WERI-Rb-1 (cell line): Measurements from ENCODE around the gene RNF114.

Experiments
- DNase-seq: peaks from one replicate; pipeline ENCODE4 v3.0.0-alpha.2; 2020
- H3K27ac ChIP-seq: fragments of 250-450 bp; sonication (Bioruptor Pico); 2 replicates; pipeline ENCODE4 v1.5.1; 2020; ENCODE audit warnings: mild to moderate bottlenecking, moderate library complexity
- H3K27me3 ChIP-seq: fragments of 250-450 bp; sonication (Bioruptor Pico); 2 replicates; pipeline ENCODE4 v1.5.1; 2021; ENCODE audit warnings: mild to moderate bottlenecking, low read depth, moderate library complexity; ENCODE audit not compliant: insufficient read depth, severe bottlenecking
- H3K36me3 ChIP-seq: fragments of 250-450 bp; sonication (Bioruptor Pico); 2 replicates; pipeline ENCODE4 v1.5.1; 2020; ENCODE audit warnings: mild to moderate bottlenecking, moderate library complexity
- H3K4me3 ChIP-seq: 2 replicates; pipeline ENCODE4 v1.5.1; 2011; ENCODE audit warnings: low read depth, mild to moderate bottlenecking, control low read depth, low read length
- H3K9me3 ChIP-seq: fragments of 250-450 bp; sonication (Bioruptor Pico); 2 replicates; pipeline ENCODE4 v1.5.1; 2021; ENCODE audit warnings: mild to moderate bottlenecking, moderate library complexity; ENCODE audit not compliant: severe bottlenecking
- CTCF ChIP-seq: IDR thresholded peaks from 2 replicates; pipeline ENCODE4 v1.5.1; 2011; ENCODE audit warnings: low read depth, mild to moderate bottlenecking, control low read depth, inconsistent platforms, low read length

The RNF114 gene

GRCh38 chr20:49979030-49979832 lies 43.0 kb downstream of the RNF114 start:
- H3K27ac ChIP-seq, result peak overlapping the region; percentile 80
- peaks cover 10% of the 10 kb centered on the region for H3K36me3 ChIP-seq
- H3K4me3 ChIP-seq, result peak overlapping the region; percentile 37
- peak; percentile 95 for TF ChIP-seq CTCF
- peak; percentile 85 for DNase-seq
- H3K9me3 ChIP-seq, result no peaks in the 10 kb centered on the region
- no peaks in the 10 kb centered on the region for H3K27me3 ChIP-seq

- Histone ChIP-seq H3K27me3 (no peaks in the 10 kb centered on the region), H3K9me3 (no peaks in the 10 kb centered on the region), H3K4me3 (no peak overlapping the region), H3K27ac (peak overlapping the region; percentile 49), H3K36me3 (peaks cover 22% of the 10 kb centered on the region)
- DNase-seq, result peak; percentile 81
- TF ChIP-seq CTCF, result no peak
Measured at GRCh38 chr20:49980140-49981008, 44.2 kb downstream of the RNF114 start.

GRCh38 chr20:49981218-49982071 lies 45.2 kb downstream of the RNF114 start:
- Histone ChIP-seq H3K27ac (peak overlapping the region; percentile 88), H3K27me3 (no peaks in the 10 kb centered on the region), H3K9me3 (no peaks in the 10 kb centered on the region), H3K4me3 (peak overlapping the region; percentile 45), H3K36me3 (peaks cover 31% of the 10 kb centered on the region)
- DNase-seq, result peak; percentile 69
- no peak for TF ChIP-seq CTCF

- Histone ChIP-seq H3K4me3 (peak overlapping the region; percentile 45), H3K36me3 (peaks cover 31% of the 10 kb centered on the region), H3K27me3 (no peaks in the 10 kb centered on the region), H3K9me3 (no peaks in the 10 kb centered on the region), H3K27ac (peak overlapping the region; percentile 88)
- no peak for DNase-seq
- no peak for TF ChIP-seq CTCF
Measured at GRCh38 chr20:49982072-49982345, 45.8 kb downstream of the RNF114 start.

GRCh38 chr20:49982346-49983122 lies 46.3 kb downstream of the RNF114 start, which contains the start of gene SNAI1:
SNAI1 (plus strand) TSS chr20:49982980; CDS start chr20:49983060, 80 bp downstream.
- TF ChIP-seq CTCF, result peak; percentile 65
- H3K9me3 ChIP-seq, result no peaks in the 10 kb centered on the region
- H3K27ac ChIP-seq, result peak within 1 kb of the TSS; percentile 88
- H3K4me3 ChIP-seq, result peak within 1 kb of the TSS; percentile 91
- H3K27me3 ChIP-seq, result no peaks in the 10 kb centered on the region
- peaks cover 36% of the 10 kb centered on the region for H3K36me3 ChIP-seq
- DNase-seq, result peak; percentile 87
